ENCODE results near the gene TMEM97.
A peak's percentile ranks its signal among the peaks of the same experiment; 100 is the strongest.

Gene TMEM97

GRCh38 chr17:28365487-28365886 is 46.5 kb downstream of the TMEM97 start:
- DNase-seq (ENCODE audit: low read depth in 2 of 2): no peak

DNA sequence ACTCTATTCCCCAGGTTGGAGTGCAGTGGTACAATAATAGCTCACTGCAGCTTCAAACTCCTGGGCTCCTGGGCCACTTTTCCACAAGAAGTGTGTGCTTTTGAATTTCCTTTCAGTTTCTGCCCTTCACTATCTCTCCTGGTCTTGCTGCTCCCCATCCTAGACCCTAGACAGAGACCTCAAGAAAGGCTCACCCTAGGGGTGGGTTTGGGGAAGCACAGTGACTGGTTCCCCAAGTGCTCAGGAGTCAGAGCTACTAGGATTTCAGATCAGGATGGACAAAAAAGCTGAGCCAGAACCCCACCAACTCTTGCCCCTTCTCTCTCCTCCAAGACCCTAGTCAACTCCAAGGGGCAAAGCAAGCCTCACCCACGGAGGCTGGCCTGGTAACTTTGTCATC is 47.6 kb downstream of the TMEM97 start:
- no peak for DNase-seq (ENCODE audit: low read depth in 2 of 2)

DNA sequence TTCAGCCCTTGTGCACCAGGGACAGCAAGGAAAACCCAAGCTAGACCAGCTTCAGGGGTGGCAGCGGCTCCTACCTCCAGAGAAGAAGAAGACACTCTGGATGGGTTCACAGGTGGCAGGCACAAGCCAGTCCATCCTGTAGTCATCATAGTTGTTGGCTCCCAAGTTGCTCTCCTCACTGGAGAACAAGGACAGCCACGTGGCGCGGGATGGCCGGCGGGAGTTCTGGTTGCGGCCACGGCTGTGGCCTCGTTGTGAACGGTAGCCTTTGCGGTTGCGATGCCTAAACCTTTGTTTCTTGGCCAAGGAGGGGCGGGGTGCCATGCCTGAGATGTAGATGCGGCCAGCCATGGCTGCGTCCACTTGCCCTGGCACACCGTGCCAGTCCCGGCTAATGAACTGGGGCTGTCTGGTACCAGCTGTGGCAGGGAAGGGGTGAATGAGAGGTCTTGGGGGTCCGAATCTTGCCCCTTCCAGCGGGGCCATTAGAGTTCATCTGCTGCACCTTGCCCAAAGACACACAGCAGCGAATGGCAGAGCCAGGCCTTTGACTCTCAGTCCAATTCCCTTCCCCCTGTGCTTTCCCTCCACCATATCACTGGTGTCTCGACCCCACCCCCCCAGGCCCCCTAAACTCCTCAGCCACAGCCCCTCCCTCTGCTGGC is 48.8 kb downstream of the TMEM97 start:
- DNase-seq (ENCODE audit: low read depth in 2 of 2): no peak

- DNase-seq (ENCODE audit: low read depth in 2 of 2): no peak
Observed at GRCh38 chr17:28368306-28368831, 49.4 kb downstream of the TMEM97 start.

- DNase-seq (ENCODE audit: low read depth in 2 of 2): no peak
Observed at GRCh38 chr17:28368915-28369683, 50.1 kb downstream of the TMEM97 start.

GRCh38 chr17:28369684-28370034 is 50.7 kb downstream of the TMEM97 start:
- DNase-seq (ENCODE audit: low read depth in 2 of 2): no peak

DNA sequence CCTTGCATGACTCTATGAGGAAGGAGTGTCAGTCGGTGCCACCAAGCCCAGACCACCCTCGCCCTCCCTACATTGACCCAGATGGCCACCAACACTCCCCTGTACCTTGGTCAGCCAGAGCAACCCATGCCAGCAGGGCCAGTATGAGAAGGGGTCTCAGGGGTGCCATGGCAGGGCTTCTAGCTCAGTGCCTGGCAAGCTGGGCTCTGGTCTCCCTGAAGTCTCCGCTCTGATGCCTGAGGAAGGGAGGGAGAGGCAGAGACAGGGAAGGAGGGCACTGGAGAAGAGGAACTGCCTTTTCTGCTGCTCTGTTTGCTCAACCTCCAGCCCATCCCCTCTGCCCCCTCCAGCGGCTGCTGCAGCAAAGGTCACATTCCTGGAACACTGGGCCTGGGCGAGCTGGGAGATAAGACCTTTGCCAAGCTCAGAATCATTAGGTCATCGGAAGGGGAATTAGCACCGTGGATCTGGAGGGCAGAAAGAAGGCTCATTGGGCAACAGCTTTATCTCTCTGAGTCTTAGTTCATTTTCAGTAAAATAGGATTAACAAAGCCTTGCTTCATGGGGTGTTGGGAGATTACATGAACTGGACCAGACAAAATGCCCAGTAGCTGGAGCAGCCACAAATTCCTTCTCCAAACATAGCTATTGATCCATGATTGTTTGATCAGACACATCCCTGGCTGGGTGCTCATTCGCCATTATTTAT is 51.2 kb downstream of the TMEM97 start, which contains the start of gene VTN:
TSS of gene VTN (minus strand) at position 273 of the 709 bp plus-strand sequence. CDS start at position 169, 104 bp downstream.
- no peak for DNase-seq (ENCODE audit: low read depth in 2 of 2)

- DNase-seq (ENCODE audit: low read depth in 2 of 2): no peak
Observed at GRCh38 chr17:28370744-28371103, 51.7 kb downstream of the TMEM97 start.

GRCh38 chr17:28371245-28372202 is 52.5 kb downstream of the TMEM97 start, which contains the start of gene SARM1:
Gene SARM1, plus strand, starts transcription at chr17:28371694. Its CDS starts 339 bp downstream, at chr17:28372033.
- peak; percentile 74 to 85 for DNase-seq (ENCODE audit: low read depth in 2 of 2)

GRCh38 chr17:28372203-28372944 is 53.4 kb downstream of the TMEM97 start:
- no peak for DNase-seq (ENCODE audit: low read depth in 2 of 2)

DNA sequence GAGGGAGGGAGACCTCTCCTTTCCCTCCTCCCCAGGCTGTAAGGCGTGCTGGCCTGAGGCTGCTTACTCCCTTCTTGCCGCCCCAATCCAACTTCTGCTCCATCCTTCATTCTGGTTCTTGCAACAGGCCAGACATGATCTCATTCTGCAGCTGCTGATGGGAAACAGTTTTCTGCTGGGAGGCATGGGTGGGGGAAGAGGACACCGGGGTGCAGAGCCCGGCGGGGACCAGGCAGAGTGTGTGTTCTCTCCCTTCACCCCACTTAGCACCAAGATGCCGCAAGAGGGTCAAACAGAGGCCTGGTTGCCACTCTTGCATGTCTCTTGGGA is 53.9 kb downstream of the TMEM97 start:
- no peak for DNase-seq (ENCODE audit: low read depth in 2 of 2)
